ENCODE results near the gene RNF212B. TPM values are rescaled to one million over a fixed set of nuclear protein-coding genes. Genes with fewer than 3 reads are reported as not detected.
"Not testable (repeated sequence)": the region's sequence is repeated elsewhere in the genome, so short reads cannot be mapped to it uniquely, and the experiment has no call there.

The RNF212B gene
- total RNA-seq: not detected

DNA sequence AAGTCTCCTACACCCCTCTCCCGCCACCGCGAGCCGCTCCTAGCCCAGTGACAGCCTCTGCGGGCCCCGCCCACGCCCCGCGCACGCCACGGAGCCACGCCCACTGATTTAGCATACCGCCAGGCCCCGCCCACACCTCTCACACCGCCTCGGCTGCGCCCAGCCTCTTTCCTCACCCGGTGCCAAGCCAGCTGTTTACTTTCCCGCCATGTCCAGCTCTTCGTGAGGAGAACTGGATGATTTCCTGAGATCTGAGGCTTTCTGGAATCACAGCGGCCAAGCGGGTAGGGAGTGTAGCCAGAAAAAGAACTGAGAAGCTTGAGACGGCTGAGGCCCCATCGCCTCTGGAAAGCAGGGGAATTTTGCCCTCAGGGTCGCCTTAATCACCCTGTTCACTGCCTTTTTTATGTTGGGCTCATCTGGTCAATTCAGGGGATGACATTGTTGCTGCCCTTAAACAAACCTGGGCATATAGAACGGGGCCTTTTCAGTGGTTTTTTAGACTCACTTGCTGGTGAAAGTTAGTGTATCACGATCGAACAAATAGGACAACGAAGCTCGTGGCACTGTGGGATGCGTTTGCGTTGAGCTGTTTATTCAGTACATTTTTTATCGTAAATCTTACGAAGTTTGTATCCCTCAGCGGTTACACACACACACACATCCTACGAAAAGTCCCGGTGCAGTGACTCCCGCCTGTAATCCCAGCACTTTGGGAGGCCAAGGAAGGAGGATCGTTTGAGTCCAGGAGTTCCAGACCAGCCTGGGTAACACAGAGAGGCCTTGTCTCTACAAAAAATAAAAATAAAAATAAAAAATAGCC lies at the start of gene RNF212B:
Gene RNF212B, plus strand, starts transcription at position 165 of the 823 bp plus-strand sequence. CDS start 2,410 bp downstream, outside the sequence.
- H3K4me3 Mint-ChIP-seq: peak within 1 kb of the TSS; percentile 46
- DNase-seq (peak; percentile 78), ATAC-seq (peak; percentile 99 to 100)
- H3K4me1 Mint-ChIP-seq (ENCODE audit: low read depth): peaks cover 5% of the 10 kb centered on the region
- H3K27me3 Mint-ChIP-seq (ENCODE audit: low read depth): peaks cover 15% of the 10 kb centered on the region
- H3K9me3 Mint-ChIP-seq: no peaks in the 10 kb centered on the region
- H3K36me3 Mint-ChIP-seq (ENCODE audit: insufficient read depth): no peaks in the 10 kb centered on the region

DNA sequence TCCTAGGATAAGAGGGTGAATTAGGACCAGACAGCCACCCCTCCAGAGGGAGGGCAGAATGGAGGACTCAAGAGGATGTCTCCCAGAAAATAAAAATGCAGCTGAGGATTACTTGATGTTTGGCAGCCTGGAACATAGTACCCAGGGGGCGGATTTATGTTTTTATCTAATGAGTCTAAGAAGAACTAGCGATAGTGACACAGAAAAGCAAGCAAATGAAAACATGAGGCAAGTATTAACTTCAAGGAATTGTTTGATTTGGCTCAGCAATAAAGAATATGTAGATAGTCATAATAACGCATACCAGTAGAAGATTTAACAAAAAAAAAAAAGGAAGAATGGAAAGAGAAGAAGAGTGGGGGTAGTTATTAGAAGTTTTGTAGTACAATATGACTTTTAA lies 44.3 kb upstream of the RNF212B start:
- Mint-ChIP-seq H3K36me3 (ENCODE audit: insufficient read depth) (no peaks in the 10 kb centered on the region), H3K27me3 (ENCODE audit: low read depth) (peaks cover 1% of the 10 kb centered on the region), H3K4me3 (no peak overlapping the region), H3K9me3 (no peaks in the 10 kb centered on the region), H3K4me1 (ENCODE audit: low read depth) (no peaks in the 10 kb centered on the region)
- ATAC-seq: no peak
- no peak for DNase-seq

GRCh38 chr14:23195552-23196101 lies 42.1 kb upstream of the RNF212B start:
- DNase-seq (no peak), ATAC-seq (no peak)
- H3K9me3 Mint-ChIP-seq: no peaks in the 10 kb centered on the region
- no peaks in the 10 kb centered on the region for H3K4me1 Mint-ChIP-seq (ENCODE audit: low read depth)
- H3K27me3 Mint-ChIP-seq (ENCODE audit: low read depth): peaks cover 1% of the 10 kb centered on the region
- H3K36me3 Mint-ChIP-seq (ENCODE audit: insufficient read depth): no peaks in the 10 kb centered on the region
- no peak overlapping the region for H3K4me3 Mint-ChIP-seq

DNA sequence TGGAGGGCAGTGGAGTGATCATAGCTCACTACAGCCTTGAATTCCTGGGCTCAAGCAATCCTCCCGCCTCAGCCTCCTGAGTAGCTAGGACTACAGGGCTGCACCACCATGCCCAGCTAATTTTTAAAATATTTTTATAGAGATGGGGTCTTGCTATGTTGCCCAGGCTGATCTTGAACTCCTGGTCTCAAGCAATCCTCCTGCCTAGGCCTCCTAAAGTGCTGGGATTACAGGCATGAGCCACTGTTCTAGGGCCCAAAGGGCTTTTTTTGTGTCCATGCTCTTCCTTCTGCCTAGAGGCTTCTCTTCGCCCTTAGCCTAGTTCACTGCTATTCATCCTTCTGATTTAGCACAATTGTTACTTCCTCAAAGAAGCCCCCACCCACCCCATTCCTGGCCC lies 41.2 kb upstream of the RNF212B start:
- H3K36me3 Mint-ChIP-seq (ENCODE audit: insufficient read depth); ATAC-seq; H3K27me3 Mint-ChIP-seq (ENCODE audit: low read depth); H3K4me3 Mint-ChIP-seq; DNase-seq; H3K9me3 Mint-ChIP-seq; H3K4me1 Mint-ChIP-seq (ENCODE audit: low read depth): not testable (repeated sequence)

DNA sequence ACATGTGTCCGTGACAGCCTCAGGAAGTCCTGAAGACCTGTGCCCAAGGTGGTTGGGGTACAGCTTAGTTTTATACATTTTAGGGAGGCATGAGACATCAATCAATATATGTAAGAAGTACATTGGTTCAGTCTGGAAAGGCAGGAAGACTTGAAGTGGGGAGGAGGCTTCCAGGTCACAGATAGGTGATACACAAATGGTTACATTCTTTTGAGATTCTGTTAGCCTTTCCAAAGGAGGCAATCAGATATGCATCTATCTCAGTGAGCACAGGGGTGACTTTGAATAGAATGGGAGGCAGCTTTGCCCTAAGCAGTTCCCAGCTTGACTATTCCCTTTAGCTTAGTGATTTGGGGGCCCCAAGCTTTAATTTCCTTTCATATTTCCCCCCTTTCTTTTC lies 38.6 kb upstream of the RNF212B start:
- DNase-seq; H3K4me1 Mint-ChIP-seq (ENCODE audit: low read depth); H3K27me3 Mint-ChIP-seq (ENCODE audit: low read depth); ATAC-seq; H3K4me3 Mint-ChIP-seq; H3K9me3 Mint-ChIP-seq; H3K36me3 Mint-ChIP-seq (ENCODE audit: insufficient read depth): not testable (repeated sequence)

DNA sequence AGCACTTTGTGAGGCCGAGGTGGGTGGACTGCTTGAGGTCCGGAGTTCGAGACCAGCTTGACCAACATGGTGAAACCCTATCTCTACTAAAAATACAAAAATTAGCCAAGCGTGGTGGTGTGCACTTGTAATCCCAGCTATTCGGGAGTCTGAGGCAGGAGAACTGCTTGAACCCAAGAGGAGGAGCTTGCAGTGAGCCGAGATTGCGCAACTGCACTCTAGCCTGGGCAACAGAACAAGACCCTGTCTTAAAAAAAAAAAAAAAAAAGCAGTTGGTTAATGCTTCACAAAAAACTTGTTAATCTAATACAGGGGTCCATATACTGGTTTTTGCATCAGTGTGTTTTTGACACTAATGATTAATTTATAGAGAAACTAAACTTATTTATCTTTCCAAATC lies 35.7 kb upstream of the RNF212B start:
- H3K27me3 Mint-ChIP-seq (ENCODE audit: low read depth): peaks cover 4% of the 10 kb centered on the region
- no peaks in the 10 kb centered on the region for H3K9me3 Mint-ChIP-seq
- H3K4me3 Mint-ChIP-seq: no peak overlapping the region
- H3K4me1 Mint-ChIP-seq (ENCODE audit: low read depth): no peaks in the 10 kb centered on the region
- H3K36me3 Mint-ChIP-seq (ENCODE audit: insufficient read depth): no peaks in the 10 kb centered on the region
- no peak for ATAC-seq
- no peak for DNase-seq

DNA sequence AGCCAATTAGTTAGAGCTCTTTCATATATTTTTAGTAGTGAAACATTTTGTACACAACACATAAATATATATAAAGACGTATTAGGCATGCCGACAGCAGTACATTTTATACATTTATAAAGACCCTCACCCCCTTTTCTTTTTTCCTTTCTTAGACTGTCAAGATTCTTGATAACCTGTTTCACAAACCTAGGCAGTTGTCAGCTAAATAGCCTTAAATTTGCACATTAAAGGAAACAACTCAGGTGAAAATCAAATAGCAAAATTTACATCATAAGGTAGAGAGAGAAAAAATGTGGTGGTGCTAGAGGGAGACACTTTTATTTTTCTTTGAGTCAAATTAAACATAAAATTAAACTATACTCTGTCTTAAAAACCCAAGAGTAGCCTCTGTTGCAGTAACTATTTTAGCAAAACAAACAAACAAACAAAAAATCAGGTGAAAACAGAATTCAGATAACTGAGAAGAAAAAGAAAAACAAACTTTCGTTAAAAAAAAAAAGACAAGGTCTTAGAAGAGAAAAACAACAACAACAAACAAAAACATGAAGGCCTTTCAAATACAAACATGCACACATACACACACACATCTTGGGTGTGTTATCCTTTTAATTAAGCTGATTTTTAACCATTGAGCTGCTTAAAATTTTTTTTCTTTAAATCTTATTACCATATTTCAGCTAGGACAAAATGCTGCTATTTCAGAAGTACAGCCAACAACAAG lies 31.2 kb upstream of the RNF212B start:
- no peaks in the 10 kb centered on the region for H3K4me1 Mint-ChIP-seq (ENCODE audit: low read depth)
- no peaks in the 10 kb centered on the region for H3K36me3 Mint-ChIP-seq (ENCODE audit: insufficient read depth)
- H3K27me3 Mint-ChIP-seq (ENCODE audit: low read depth): peaks cover 30% of the 10 kb centered on the region
- DNase-seq (no peak), ATAC-seq (no peak)
- H3K4me3 Mint-ChIP-seq: no peak overlapping the region
- no peaks in the 10 kb centered on the region for H3K9me3 Mint-ChIP-seq

DNA sequence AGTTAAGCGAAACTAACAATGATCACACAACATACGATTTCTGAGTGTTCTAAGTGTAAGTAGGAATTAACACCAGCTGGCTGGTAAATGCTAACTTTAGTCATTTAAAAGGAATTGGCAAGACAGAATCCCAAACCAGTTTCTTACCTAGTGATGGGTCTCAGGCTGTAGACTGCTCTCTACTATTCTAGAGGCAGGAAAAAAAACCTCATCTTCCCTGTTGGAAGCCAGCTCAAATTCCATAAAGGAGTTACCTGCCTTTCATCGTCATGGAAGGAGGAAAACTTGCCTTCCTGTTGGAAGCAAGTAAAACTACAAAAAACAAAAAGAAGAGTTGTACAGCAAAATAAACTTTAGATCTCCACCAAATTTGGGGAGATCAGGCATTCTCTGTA lies 30.6 kb upstream of the RNF212B start:
- DNase-seq (no peak), ATAC-seq (no peak)
- Mint-ChIP-seq H3K36me3 (ENCODE audit: insufficient read depth) (no peaks in the 10 kb centered on the region), H3K4me1 (ENCODE audit: low read depth) (no peaks in the 10 kb centered on the region), H3K4me3 (no peak overlapping the region), H3K27me3 (ENCODE audit: low read depth) (peaks cover 32% of the 10 kb centered on the region), H3K9me3 (no peaks in the 10 kb centered on the region)

- Mint-ChIP-seq H3K4me3 (no peak overlapping the region), H3K36me3 (ENCODE audit: insufficient read depth) (no peaks in the 10 kb centered on the region), H3K27me3 (ENCODE audit: low read depth) (peaks cover 35% of the 10 kb centered on the region), H3K4me1 (ENCODE audit: low read depth) (no peaks in the 10 kb centered on the region), H3K9me3 (no peaks in the 10 kb centered on the region)
- DNase-seq (no peak), ATAC-seq (no peak)
Measured at GRCh38 chr14:23208324-23208723, 29.4 kb upstream of the RNF212B start.

GRCh38 chr14:23209651-23210423 lies 27.9 kb upstream of the RNF212B start:
- DNase-seq (no peak), ATAC-seq (no peak)
- H3K27me3 Mint-ChIP-seq (ENCODE audit: low read depth): peaks cover 38% of the 10 kb centered on the region
- no peaks in the 10 kb centered on the region for H3K36me3 Mint-ChIP-seq (ENCODE audit: insufficient read depth)
- H3K9me3 Mint-ChIP-seq: no peaks in the 10 kb centered on the region
- no peak overlapping the region for H3K4me3 Mint-ChIP-seq
- no peaks in the 10 kb centered on the region for H3K4me1 Mint-ChIP-seq (ENCODE audit: low read depth)

- H3K4me1 Mint-ChIP-seq (ENCODE audit: low read depth): no peaks in the 10 kb centered on the region
- H3K4me3 Mint-ChIP-seq: no peak overlapping the region
- no peaks in the 10 kb centered on the region for H3K9me3 Mint-ChIP-seq
- no peaks in the 10 kb centered on the region for H3K36me3 Mint-ChIP-seq (ENCODE audit: insufficient read depth)
- peaks cover 35% of the 10 kb centered on the region for H3K27me3 Mint-ChIP-seq (ENCODE audit: low read depth)
- ATAC-seq: no peak
- no peak for DNase-seq
Measured at GRCh38 chr14:23215421-23215820, 22.3 kb upstream of the RNF212B start.

DNA sequence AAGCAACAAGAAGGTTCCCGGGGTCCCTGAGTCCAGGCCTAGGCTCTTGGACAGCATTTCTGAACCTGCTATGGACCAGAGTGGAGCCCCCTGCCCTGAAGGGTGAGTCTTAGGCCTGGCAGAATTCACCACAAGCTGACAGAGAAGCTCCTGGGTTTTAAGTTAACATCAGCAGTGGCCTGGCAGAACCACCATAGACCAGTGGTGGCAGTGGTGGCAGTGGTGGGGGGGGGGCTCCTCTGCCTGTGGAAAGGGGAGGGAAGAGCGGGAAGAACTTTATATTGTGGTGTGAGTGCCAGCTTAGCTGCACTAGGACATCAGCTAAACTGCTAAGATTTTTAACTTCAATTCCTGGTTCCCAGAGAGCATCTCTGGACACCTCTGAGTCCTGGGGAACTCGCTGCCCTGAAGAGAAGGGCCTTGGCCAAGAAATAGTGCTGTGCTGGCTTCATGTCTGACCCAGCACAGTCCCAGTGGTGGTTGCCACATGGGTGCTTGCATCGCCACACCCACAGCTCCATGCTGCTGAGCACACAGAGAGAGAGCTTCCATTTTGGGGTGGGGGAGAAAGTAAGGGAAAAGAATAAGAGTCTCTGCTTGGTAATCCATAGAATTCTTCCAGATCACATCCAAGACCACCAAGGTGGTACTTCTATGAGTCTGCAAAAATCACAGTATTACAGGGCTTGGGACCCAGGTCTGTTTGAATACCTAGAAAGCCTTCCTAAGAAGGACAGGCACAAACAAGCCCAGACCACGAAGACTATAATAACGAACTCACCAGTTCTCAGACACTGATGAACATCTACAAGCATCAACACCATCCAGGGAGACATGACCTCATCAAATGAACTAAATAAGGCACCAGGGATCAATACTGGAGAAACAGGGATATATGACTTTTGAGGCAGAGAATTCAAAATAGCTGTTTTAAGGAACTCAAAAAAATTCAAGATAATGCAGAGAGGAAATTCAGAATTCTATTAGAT lies 20.4 kb upstream of the RNF212B start:
- Mint-ChIP-seq H3K9me3 (no peaks in the 10 kb centered on the region), H3K4me3 (no peak overlapping the region), H3K27me3 (ENCODE audit: low read depth) (peaks cover 32% of the 10 kb centered on the region), H3K4me1 (ENCODE audit: low read depth) (no peaks in the 10 kb centered on the region), H3K36me3 (ENCODE audit: insufficient read depth) (no peaks in the 10 kb centered on the region)
- no peak for DNase-seq
- no peak for ATAC-seq

GRCh38 chr14:23219075-23219474 lies 18.7 kb upstream of the RNF212B start:
- Mint-ChIP-seq H3K9me3 (no peaks in the 10 kb centered on the region), H3K36me3 (ENCODE audit: insufficient read depth) (no peaks in the 10 kb centered on the region), H3K4me3 (no peak overlapping the region), H3K4me1 (ENCODE audit: low read depth) (no peaks in the 10 kb centered on the region), H3K27me3 (ENCODE audit: low read depth) (peaks cover 25% of the 10 kb centered on the region)
- ATAC-seq (no peak), DNase-seq (no peak)

All from activated T-cell treated with anti-CD3 and anti-CD28 coated beads, Interleukin-2, amount 50 U/mL, for 4 hours (primary cell).